Stimulated activated CD4-positive, alpha-beta T cell treated with anti-CD3 and anti-CD28 coated beads, Interleukin-4, amount 100 ng/mL, for 48 hours (primary cell): ENCODE measurements around the gene MUC4.
"Not testable (repeated sequence)": the region's sequence is repeated elsewhere in the genome, so short reads cannot be mapped to it uniquely, and the experiment has no call there.

Experiments
- DNase-seq, 2 donors: peaks; one replicate each; pipeline ENCODE4 v3.0.0-alpha.2; 2020; ENCODE audit warnings: low read depth in 2 of 2

Gene MUC4

DNA sequence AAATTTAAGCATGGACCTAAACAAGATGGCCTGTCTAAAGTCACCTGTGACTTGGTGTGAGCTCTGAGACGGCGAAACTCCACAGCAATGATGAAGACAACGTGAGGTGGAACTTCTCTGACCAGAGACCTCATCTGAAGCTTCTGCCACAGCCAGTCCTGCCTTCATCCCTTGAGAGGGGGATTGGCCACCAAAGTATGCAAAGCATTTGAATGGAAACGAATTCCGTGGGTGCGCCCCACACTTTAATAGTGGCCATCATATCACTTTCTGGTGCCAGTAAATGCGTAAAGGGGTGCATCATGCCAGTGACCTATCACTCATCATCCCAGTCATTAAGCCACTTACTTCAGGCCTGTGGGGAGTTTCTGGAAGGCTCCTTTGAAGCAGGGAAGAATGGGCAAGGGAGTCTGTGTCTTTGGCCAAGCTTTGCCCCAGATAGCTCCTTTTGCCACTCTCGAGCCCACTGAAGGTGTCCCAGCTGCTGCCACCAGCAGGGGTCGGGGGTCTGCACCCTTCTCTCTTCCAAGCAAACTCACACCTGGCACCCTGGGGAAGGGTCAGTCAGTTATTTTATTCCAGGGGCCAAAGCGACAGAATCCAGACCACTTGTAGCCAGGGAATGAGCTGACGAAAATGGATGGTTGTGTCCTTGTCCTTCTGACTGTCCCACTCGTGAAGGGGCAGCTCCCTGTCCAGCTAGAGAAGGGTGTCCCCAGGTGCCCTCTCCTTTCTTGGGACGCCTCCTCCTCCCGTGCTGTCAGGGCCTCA lies 73.3 kb downstream of the MUC4 start:
- no peak for DNase-seq

GRCh38 chr3:195737782-195738181 lies 73.9 kb downstream of the MUC4 start:
- DNase-seq = not testable (repeated sequence)

GRCh38 chr3:195736866-195737490 lies 74.8 kb downstream of the MUC4 start:
- no peak for DNase-seq

DNA sequence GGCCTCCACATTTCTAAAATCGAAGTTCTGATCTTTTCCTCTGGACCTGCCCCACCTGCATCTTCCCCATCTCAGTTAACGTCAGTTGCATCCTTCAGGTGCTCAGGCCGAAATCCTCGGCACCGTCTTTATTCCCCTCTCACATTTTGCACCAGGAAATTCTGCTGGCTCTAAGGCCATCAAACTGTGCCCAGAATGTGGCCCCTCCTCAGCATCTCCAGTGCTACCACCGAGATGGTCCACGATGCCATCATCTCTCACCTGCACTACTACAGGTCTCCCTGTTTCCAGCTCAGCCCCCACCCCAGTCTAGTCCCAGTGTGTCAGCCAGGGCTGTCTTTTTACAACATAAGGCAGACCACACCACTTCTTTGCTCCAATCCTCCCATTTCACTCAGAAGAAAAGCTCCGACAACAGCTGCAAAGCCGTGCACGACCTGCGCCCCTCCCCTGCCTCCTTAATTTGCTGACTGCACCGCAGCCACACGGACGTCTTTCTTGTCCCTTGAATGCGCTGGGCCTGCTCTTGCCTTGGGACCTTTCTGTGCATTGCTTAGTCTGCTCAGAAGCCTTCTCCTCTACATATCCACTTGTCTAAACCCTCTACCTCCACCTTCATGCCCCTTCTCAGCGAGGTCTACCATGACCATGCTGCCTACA lies 76.6 kb downstream of the MUC4 start:
- no peak for DNase-seq

- no peak for DNase-seq
Observed at GRCh38 chr3:195732940-195733339, 78.8 kb downstream of the MUC4 start.

GRCh38 chr3:195731356-195731905 lies 80.3 kb downstream of the MUC4 start:
- no peak for DNase-seq

DNA sequence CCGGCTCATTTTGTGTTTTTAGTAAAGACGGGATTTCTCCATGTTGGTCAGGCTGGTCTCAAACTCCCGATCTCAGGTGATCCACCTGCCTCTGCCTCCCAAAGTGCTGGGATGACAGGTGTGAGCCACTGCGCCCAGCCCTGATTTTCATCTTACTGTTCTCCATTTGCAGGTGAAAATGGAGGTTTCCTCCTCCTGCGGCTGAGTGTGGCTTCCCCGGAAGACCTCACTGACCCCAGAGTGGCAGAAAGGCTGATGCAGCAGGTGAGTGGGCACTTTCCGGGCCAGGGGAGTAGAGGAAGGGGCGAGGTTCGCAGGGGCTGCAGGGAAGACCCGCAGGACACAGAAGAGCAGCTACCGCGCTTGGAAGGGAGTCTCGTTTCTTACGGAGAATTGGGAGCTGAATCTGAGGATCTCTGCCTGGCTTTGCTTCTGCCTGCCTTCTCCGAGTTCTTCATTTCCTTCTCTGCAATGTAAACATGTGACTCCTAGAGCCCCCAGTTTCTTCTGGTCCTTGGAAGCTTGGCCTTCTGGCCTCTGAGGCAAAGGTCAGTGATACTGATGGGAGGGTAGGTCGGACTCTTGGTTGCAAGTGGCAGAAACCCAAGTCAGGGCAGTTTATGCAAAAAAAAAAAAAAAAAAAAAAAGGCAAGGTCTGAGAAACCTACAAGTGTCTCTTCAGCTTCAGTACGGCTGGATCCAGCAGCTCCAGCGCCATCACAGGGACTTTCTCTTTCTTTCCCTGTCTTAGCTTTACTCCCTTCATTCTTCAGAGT lies 82.1 kb downstream of the MUC4 start:
- no peak for DNase-seq

DNA sequence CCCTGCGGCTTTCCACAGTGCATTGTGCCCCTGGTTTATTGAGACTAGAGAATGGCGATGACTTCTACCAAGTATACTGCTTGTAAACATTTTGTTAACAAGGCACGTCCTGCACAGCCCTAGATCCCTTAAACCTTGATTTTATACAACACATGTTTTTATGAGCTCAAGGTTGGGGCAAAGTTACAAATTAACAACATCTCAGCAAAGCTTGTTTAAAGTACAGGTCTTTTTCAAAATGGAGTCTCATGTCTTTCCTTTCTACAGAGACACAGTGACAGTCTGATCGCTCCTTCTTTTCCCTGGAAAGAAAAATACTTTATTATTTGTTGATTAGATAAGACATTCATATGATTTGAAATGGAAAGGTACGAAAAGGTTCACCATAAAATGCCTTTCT lies 82.9 kb downstream of the MUC4 start:
- DNase-seq = not testable (repeated sequence)

- no peak for DNase-seq
Observed at GRCh38 chr3:195727606-195728195, 84.0 kb downstream of the MUC4 start.

DNA sequence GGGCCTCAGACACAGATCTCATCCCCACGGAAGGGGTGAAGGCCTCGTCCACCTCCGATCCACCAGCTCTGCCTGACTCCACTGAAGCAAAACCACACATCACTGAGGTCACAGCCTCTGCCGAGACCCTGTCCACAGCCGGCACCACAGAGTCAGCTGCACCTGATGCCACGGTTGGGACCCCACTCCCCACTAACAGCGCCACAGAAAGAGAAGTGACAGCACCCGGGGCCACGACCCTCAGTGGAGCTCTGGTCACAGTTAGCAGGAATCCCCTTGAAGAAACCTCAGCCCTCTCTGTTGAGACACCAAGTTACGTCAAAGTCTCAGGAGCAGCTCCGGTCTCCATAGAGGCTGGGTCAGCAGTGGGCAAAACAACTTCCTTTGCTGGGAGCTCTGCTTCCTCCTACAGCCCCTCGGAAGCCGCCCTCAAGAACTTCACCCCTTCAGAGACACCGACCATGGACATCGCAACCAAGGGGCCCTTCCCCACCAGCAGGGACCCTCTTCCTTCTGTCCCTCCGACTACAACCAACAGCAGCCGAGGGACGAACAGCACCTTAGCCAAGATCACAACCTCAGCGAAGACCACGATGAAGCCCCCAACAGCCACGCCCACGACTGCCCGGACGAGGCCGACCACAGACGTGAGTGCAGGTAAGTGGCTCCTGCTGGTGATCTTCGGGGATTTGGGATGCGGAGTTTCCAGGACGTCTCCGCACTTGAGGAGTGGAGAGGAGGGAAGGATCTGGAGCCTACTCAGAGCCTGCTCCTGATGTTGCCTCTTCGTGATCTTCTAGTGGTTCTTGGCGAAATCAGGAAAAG lies 85.6 kb downstream of the MUC4 start:
- DNase-seq = not testable (repeated sequence)

DNA sequence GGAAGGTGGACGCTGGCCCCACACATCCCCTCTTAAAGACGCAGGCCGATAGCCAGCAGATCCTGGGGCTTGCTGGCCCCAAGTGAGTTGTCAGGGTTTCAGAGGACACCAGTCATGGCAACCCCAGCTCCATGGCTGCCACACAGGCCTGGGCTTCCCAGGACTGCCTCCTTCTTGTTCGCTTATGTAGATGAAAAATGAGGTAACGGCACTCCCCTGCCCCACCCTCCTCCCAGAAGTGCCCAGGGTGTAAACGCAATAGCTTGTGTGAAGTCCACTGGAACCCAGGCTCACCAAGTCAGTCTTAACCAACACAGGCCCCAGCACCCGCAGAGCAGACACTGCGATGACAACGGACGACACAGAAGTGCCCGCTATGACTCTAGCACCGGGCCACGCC lies 87.4 kb downstream of the MUC4 start:
- DNase-seq = not testable (repeated sequence)

- not testable (repeated sequence) for DNase-seq
Observed at GRCh38 chr3:195722996-195723345, 88.8 kb downstream of the MUC4 start.

DNA sequence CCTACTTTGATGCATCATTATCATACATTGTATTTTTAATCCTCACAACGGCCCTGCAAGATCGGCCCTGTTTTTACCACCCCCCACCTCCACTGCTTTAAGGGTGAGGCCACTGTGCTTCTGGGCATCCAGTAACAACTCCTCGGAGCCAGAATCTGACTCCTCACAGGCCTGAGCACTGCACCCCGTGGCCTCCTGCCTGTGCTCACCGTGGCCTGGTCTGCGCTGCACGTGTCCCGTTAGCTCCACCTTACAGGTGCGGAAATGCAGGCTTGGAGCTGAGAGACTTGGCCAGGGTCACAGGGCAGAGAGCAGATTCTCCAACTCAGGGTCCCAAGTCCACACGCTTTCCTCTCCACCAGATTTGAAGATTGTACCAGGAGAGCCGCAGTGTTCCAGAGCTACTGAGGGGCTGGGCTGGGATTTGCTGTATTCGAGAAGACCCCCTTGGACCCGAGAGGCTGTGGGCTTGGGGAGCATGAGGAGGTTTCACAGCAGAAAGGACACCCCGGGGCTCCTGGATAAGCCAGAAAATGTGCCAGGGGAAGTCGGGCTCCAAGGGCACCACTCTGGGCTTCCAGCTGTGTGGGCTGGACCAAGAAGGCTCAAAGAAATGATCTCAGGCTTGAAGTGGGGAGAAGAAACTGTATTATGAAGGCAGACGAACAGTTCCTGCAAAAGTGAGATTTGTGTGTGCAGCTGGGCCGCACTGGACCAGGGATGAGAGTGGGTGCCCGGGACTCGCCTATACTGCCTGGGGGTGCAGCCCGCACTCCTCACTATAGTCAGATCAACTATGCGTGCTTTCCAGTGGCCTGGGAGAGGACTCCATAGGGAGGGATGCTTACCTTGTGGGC lies 89.4 kb downstream of the MUC4 start:
- DNase-seq = not testable (repeated sequence)

DNA sequence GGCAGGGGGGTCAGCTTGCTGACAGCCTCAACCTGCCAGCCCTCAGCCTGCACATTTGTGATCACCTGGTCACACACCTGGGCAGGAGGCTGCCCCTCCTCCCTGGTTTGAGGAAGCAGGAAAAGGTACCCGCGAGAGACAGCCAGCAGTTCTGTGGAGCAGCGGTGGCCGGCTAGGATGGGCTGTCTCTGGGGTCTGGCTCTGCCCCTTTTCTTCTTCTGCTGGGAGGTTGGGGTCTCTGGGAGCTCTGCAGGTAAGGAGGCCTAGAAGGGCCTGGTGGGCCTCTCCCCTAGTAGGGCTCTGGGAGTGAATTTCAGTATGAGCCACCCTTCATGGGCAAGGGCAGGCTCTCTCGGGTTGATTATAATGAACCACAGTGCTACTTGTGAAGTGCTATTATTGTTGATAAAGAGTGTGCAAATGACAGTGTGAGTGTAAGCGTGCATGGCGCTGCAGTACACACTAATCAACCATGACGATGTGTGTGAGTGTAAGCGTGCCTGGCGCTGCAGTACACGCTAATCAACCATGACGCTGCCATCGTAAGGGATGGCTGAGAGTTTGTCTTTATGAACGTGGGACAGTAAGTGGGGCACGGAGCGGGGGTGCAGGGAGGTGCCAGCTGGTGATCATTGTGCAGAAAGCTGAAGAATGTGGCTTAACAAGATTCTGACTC lies 90.8 kb downstream of the MUC4 start, which contains the start of gene MUC20:
Gene MUC20, plus strand, starts transcription at position 148 of the 676 bp plus-strand sequence. Its CDS starts 30 bp downstream, at position 178.
- not testable (repeated sequence) for DNase-seq

DNA sequence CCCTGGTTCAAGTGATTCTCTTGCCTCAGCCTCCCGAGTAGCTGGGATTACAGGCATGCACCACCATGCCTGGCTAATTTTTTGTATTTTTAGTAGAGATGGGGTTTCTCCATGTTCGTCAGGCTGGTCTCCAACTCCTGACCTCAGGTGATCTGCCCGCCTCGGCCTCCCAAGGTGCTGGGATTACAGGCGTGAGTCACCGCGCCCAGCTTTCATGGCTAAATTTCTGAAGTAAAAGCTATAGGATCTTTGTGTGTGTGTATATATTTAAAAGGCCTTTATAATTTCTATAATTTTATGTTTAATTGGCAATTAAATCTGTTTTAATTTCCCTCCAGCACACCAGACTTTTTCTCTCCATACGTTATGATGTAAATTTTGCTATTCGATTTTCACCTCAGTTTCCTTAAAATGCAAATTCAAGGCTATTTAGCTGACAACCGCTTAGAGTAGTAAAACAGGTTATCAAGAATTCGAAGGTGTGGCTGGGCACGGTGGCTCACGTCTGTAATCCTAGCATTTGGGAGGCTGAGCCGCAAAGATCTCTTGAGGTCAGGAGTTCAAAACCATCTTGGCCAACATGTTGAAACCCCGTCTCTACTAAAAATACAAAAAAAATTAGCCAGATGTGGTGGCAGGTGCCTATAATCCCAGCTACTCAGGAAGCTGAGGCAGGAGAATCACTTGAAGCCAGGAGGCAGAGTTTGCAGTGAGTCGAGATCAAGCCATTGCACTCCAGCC lies 92.0 kb downstream of the MUC4 start:
- DNase-seq = not testable (repeated sequence)

DNA sequence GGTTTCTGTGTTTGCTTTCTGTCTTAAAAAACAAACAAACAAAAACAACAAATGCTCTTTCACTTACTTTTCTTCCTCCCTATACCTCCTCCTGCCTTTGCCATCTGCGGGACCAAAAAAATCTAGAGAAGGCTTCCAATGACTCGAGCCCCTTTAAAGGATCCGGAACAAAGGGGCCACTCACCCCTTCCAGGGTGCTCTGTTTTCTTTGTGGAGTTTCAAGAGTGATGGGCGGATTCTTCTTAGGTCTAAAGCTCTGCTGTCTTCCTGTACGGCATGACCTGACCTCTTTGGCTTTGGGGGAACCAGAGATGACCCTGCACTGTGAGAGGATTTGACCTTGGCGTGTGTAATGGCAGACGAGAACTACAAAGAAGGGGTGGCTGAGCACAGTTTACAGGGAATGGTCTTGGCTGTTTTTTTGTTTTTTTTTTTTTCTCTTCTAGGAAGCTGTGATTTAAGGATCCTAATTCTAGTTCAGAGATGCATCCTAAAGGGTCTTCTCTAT lies 93.2 kb downstream of the MUC4 start:
- DNase-seq = no peak

- DNase-seq = no peak
Observed at GRCh38 chr3:195717852-195718476, 93.8 kb downstream of the MUC4 start.
